GM18499 (cell line): ENCODE results near the gene IL12A.
A peak's percentile ranks its signal among the peaks of the same experiment; 100 is the strongest.

Experiments used
- ATAC-seq: cut with Tn5 transposase; IDR thresholded peaks from one replicate; pipeline ENCODE4 v1.9.1; 2021; ENCODE audit warnings: moderate number of reproducible peaks; ENCODE audit not compliant: insufficient read depth, unreplicated experiment

IL12A gene

DNA sequence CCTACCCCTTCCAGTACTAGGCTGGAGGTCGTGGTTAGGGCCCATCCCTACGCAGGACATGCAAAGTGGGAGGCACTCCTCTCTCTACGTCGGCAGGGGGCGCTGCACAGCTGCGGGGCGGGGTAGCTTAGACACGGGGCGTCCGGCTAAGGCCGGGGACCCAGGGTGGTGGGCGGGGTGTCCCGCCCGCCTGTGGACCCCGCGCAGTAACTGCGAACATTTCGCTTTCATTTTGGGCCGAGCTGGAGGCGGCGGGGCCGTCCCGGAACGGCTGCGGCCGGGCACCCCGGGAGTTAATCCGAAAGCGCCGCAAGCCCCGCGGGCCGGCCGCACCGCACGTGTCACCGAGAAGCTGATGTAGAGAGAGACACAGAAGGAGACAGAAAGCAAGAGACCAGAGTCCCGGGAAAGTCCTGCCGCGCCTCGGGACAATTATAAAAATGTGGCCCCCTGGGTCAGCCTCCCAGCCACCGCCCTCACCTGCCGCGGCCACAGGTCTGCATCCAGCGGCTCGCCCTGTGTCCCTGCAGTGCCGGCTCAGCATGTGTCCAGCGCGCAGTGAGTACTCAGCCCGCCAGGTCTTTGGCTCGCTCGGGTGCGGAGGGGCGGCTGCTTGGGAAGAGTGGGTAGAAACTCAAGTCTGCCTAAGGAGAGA, at the start of gene IL12A:
Gene IL12A (plus strand): TSS at position 219 of the 655 bp plus-strand sequence.
- ATAC-seq = peak; percentile 93

DNA sequence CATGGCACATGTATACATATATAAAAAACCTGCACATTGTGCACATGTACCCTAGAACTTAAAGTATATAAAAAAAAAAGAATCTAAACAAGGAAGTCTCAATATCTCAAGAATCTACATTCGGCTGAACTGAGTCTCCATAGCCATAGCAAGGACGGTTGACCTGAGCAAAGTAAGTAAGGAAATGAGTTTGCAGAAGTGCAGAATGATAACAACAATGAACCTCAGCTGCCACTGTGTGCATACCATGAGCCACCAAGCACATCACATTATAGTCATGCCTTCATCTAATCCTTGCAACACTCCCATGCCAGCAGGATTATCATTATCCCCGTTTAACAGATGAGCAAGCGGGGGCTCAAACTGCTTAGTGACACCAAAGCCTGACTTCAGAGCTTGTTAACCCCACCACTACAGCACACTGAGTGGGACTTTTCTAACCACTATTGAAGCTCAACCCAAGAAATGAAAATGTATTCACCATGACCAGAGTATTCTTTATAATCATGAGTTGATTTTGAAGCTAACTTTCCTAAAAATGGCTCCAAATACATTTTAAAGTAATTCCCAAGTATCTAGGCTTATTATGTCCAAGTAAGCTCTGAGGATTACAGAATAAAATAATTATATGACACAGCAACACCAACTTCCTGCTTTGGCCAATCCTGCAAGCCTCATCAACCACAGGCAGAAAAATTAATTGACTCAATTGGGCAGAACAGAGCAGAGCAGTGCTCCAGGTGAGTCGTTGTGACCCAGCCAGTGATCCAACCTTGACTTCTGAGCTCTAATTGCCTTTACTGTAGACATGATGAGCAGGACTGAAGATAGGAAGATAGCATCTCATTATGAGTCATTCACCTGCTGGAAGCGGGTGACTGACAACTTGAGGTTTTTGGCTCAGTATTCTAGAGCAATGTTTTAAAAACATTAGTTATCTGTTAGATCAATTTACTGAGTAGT, 47.3 kb upstream of the IL12A start:
- peak; percentile 68 for ATAC-seq

DNA sequence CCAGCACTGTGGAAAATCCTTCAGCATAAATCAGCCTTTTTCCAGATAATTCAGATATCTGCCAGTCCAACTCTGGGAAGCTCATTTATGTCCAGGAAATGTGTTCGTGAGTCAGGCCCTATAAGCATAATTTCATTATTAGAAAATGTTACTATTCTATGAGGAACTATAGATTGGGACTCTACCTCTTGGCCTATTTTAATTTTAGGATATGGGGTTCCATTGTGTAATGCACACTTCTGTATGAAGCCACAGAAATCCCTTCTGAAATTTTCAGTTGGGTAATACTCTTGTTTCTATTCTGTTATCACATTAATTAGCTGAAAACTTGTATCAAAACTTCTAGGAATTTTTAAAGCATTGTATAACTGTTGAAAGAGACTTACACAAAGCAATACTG, 43.9 kb upstream of the IL12A start:
- ATAC-seq = no peak

DNA sequence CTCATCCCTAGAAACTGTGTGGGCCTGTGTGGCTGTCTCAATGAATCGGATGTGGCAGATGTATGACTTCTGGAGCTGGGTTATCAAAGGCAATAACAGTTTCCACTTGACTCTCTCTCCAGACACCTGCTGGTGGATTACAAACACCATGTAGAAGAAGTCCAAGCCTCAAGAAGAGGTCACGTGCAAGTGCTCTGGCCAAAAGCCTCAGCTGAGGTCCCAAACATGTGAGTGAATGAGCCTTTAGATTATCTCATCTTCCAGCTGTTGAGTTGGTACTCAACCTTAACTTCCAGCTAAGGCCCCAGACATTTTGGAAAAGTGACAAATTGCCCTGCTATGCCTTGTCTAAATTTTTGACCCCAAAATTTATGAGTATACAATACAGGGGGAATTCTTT, 42.7 kb upstream of the IL12A start:
- ATAC-seq = no peak

DNA sequence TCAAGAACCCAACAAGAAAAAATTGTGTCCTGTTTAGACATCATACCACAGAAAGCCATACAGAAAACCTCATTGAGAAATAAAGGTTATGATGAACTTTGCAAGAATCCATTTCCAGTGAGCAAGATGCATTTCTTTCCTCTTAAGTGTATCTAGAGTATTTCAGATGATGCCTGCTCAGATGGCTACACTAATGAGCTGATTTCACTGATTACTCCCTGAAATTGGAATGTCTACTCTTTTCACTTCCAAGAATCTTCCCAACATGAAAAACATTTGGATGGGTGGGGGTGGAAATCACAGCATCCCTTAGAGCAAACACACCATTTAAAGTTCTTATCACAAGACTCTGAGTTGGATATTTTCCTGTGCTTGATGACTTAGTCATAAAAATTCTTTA, 41.4 kb upstream of the IL12A start:
- ATAC-seq = no peak

DNA sequence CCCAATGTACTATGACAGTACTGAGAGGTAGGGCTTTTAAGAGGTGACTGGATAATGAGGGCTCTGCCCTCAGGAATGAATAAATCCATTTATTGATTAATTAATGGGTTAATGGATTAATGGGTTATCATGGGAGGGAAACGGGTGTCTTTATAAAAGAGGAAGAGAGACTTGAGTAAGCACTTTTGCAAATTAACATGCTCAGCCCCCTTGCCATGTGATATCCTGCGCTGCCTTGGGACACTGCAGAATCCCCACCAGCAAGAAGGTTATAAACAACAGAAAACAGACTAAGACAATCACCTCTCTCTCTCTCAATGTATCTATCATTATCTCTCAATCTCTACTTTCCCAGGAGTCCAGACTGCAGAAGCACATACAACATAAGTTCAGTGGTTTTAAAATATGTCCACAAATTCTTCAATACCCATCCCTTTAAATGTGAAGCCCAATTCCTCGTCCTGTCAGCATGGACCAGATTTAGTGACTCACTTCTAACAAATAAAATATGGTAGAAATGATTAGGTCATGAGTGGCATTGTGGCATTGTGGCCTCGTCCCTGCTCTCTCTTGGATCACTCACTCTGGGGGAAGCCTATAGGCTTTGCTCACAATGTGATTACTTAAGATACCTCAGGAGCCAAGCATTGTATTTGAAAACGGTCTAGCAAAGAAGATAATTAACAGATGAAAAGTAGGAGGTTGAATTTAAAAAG, 40.0 kb upstream of the IL12A start:
- ATAC-seq = no peak

DNA sequence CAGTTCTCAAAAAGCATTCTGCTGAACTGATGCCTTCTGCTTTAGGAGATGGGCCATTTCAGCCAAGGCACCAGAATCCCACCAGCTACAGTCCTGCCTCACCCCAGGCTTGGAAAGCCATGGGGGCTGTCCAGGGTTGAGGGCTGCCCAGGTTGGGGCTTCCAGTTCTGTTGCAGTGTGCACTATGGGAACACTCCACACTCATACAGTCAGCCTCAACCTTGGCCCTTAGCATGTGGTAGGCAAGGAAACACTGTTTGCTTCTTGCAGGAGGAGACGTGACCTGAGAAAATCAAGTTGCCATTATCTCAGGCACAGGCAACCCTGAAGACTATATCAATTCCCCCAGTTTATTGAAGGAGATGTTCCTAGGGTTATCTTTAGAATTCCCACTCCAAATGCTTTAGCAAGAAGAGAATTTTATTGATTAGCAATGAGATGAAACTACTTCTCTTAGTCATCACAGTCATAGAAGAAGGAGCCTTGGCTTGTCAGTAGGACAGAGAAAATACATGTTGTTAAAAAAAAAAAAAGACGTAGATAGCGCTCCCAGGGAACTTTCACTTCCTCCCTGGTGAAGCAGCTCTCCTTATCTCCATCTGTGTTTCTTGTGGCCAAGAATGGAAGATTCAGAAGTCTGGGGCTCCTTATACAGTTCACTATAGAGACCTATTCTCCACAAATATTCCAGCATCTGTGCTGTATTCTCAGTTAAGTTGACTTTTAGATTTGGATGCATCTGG, 38.3 kb upstream of the IL12A start:
- peak; percentile 79 for ATAC-seq

DNA sequence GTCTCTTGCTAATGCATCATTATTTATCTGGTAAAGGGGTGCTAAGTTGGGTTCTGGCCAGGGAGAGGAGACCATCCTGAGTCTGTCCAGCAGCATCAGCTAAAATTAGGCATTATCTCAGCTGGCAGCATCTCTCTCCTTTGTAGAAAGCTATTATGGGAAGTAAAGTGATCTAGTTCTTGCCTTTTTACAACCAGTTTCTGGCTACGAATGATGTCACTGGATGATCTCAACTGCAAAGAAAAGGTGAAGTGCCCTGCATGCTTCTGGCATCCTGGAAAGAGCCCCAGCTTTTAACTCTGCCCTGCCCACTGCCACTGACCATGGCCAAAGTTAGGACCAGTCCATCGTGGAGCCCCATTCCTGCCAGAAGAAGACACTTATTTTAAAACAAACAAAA, 37.1 kb upstream of the IL12A start:
- no peak for ATAC-seq

DNA sequence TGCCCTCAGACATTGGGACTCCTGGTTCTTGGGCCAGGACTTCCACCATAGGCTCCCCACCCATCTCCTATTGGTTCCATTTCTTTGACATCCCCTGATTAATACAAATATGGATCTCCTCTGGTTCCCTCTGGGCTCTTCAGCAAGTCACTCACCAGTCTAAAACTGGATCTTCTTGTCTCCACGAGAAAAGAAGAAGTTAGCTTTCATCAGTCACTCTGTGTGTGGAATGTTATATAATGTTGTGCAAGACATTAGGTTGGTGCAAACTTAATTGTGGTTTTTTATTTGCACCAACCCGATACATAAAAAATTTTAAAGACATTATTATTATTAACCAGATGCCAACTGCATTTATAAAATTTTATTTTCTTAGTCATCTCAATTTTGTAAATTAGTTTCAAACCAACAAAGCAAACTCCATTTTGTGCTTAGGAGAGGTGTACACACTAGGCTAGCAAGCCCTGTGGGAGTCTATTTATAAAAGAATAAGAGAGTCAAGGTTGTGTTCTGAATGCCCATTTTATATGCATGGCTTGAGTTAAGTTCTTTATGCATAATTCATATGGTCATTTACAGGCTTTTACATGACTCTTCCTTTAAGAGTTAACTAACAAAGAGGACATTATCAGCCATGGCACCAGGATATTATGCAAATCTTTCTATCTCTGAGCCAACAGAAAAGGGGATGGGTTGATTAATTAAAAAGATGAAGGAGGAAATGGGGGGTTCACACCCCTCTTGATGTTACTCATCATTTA, 35.1 kb upstream of the IL12A start:
- no peak for ATAC-seq

DNA sequence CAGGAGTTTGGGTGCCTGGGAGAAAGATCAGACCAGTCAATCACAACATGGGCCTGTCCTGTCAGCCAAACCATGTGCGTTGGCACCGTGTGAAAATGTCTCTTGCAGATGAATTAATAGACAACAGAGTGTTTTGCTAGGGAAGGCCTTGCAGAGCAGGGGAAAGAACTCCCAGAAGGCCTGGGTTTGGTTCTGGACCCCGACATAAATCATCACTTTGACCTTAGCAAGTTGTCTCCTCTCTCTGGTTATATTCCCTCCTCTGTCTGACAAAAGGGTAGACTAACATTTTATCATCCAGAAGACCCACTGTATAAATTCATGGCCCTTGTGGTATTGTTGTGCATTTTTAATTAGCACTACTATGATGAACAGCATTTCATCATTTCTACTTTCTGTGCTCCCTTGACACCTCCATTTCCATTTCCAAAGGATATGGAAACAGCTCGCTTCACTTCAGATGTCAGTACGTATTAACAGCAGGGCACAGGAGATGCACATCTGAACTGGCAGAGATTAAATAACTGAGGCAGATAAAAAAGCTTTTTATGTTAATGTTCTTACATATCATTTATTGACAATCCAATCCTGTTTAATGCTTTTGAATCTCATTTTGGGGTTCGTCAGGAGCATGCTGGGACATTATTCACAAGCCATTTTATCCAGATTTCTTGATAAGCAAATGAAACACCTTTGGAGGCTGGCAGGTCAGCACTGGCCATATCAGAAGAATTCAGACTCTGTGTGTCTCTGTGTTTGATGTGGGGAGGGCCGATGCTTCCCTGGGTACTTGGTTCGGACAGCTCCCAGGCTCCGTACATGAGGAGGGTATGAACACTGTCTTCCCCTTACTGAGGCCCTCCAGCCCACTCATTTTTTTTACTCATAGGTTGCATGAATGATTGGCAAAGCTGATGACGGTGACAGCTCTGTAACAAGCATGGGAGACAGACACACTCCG, 28.2 kb upstream of the IL12A start:
- ATAC-seq = no peak

DNA sequence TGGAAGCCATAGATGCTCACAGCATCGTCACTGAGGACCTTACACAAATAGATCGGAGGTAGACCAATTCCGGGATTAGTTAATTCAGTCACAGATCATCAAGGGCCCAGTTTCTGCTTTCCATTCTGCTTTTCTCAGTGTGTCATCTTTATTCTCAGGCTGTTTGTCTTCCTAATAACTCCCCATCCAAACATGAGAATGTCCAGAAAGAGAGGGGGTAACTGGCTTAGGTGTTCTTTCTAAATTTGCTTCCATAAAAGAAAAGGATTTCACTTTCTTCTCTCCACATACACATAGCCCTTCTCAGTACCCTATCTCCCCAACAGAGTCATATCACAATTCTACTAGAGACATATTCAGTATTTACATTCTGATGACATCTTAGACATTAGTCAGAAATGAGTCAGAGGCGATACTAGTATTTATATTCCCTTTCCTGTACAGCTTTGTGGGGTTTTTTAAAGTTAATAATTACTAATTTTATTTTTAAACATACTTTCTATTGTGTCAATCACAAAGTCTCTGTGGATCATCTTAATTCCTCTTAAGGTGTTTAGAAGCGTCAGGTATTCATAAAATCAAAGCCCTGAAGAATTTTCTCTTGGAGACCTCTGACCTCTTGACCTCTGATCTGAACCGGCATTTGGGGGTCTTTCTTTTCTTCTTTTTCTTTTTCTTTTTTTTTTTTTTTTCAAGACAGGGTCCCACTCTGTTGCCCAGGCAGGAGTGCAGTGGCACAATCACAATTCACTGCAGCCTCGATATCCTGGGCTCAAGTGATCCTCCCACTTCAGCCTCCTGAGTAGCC, 24.3 kb upstream of the IL12A start:
- peak; percentile 100 for ATAC-seq

DNA sequence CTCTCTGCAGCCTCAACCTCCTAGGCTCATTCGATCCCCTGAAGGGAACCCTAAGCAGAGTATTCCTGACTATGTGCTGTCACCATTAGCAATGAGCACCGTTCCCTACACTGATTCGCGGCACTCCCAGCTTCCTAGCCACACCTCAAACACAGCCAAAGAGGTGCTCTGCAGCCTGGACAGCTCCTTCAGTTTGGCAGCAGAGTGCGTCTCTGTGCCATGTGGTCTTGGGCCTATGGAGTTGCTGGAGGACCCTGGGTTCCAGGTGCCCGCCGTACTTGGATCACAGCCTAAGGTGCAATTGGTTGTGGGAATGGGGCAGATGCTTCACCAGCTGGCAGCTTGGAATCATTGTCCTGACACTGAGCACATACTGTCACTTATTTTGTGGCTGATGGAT, 17.3 kb upstream of the IL12A start:
- ATAC-seq = no peak

DNA sequence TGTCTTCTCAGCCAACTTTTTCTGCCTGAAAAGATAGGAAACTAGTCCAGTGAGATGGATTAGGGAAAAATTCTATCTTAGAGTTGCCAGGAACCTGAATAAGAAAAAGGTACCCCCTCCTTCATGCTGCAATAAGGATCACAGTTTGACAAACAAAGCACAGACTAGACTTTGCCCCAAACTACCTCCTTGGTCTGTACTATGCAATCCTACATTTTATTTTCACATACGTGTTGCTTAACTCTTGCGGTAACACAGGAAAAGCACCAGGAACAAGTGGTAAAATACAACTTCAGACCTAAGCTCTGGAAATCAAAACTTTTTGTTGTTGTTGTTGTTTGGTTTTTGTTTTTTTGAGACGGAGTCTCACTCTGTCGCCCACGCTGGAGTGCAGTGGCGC, 11.3 kb upstream of the IL12A start:
- ATAC-seq = no peak

DNA sequence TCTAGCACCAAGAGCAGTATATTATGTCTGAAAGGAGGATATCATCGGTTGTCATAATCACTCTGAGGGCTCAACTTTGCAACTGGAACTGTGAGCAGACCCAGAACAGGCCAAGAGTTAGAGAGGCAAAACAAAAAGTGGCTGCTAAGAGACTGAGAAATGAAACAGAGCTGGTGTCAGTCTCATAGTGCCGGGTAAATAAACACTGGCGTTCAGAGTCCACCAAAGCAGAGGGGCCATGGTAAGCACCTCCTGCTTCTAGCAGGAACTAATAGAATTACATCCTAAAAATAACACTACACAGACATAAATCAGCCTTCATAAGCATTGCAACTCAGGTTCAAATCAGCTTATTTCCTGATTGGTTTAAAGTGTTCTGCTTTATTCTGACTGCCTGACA, 10.3 kb upstream of the IL12A start:
- peak; percentile 84 for ATAC-seq

DNA sequence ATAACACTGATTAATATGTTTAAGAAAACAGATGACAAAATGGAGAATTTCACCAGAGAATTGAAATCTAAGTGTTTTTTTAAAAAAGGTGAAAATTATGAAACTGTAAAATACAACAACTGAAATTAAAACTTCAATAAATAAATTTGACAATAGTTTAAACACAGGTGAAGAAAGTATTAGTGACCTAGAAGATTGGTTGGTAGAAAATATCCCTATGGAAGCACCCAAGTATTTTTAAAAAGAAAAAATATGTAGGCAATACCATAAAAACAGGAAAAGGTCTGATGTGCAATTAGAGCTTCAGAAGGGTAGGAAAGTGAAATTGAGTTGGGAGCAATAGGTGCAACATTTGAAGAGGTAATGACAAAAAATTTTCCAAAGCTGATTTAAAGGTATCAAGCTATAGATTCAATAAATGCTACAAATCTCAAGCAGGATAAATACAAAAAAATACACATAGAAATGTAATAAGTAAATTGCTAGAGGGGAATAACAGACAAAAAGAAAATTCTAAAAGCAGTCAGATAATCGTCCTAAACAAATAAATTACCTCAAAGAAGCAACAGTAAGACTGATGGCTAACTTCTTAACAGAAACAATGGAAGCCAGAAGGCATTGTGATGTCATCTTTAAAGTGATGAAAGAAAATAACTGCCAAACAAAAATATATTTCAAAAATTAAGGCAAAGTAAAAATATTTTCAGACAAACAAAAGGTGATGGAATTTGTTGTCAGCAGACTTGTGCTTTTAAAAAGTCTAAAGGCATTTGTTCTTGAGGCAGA, 9.5 kb upstream of the IL12A start:
- no peak for ATAC-seq

DNA sequence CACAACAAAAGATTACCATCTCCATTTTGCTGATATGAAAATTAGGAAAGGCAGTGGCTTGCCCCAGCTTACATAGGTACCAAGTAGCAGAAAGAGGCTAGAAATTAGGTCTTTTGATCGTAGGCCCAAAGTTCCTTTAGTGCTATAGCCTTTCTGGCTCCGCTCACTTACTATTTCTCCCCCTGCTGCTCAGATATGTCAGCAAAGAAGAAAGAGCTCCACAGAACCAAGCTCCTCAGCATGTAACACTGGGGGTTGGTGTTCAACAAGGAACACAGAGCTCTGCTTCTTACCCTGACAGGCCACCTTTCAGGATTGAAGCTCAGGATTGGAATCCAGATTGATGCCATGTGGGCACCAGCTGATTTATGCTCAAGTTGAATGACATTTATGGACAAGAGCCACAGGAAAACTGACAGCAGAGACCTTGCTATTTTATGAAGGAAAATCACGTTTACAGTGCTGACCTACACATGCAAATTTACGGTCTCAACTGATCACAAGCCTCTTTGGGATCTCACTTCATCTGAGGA, 6.1 kb upstream of the IL12A start:
- ATAC-seq = no peak

DNA sequence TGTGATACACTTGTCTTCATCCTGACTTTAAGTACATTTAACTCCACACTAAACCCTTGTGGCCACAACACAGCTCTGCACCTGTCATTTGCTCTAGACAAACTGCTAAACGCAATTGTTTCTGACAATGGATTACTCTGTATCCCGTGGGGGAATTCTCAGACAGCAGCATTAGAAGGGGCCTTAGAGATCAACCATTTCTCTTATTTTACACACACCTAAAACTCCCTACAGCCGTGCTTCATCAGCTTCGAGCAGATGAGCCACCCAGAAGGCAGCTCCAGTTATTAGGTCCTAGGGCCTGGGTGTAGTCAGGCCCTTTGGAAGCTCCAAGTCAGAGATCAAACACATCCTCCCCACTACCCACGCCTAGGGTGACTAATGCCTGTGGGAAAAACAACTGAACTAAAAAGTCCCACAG, 1.3 kb upstream of the IL12A start:
- no peak for ATAC-seq
